ENCODE results near the gene GDF7.

Gene GDF7

DNA sequence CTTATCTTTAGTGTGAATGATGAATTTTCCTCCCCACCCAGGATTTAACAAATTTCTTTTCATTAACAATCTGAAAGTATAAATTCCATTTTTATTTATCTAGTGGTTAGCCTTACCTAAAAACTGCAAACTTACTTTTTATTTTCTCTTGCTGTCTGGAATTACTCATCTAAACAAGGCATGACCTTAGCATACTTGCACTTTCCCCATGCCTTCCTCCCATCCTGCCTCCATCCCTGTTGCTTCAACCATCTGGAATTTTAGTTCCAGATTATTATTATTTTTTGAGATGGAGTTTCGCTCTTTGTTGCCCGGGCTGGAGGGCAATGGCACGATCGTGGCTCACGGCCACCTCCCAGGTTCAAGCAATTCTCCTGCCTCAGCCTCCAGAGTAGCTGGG lies 35.6 kb downstream of the GDF7 start:
- no peak overlapping the region for H3K27ac ChIP-seq (ENCODE audit: low read length)
- TF ChIP-seq, protein P1, sequence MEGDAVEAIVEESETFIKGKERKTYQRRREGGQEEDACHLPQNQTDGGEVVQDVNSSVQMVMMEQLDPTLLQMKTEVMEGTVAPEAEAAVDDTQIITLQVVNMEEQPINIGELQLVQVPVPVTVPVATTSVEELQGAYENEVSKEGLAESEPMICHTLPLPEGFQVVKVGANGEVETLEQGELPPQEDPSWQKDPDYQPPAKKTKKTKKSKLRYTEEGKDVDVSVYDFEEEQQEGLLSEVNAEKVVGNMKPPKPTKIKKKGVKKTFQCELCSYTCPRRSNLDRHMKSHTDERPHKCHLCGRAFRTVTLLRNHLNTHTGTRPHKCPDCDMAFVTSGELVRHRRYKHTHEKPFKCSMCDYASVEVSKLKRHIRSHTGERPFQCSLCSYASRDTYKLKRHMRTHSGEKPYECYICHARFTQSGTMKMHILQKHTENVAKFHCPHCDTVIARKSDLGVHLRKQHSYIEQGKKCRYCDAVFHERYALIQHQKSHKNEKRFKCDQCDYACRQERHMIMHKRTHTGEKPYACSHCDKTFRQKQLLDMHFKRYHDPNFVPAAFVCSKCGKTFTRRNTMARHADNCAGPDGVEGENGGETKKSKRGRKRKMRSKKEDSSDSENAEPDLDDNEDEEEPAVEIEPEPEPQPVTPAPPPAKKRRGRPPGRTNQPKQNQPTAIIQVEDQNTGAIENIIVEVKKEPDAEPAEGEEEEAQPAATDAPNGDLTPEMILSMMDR (IDR thresholded peaks at IDR 0.05; ENCODE audit: borderline replicate concordance, extremely low read depth, low read length, poor library complexity, severe bottlenecking), result no peak
- no peaks in the 10 kb centered on the region for H3K4me1 ChIP-seq (ENCODE audit: insufficient read depth, low read length)
- no peak overlapping the region for H3K9ac ChIP-seq (ENCODE audit: low read depth, low read length)
- no peaks in the 10 kb centered on the region for H3K36me3 ChIP-seq (ENCODE audit: insufficient read depth, low read length)
- no peaks in the 10 kb centered on the region for H4K20me1 ChIP-seq (ENCODE audit: insufficient read depth, low read length)
- DNase-seq (no peak), ATAC-seq (ENCODE audit: insufficient read depth, low read depth) (no peak)
- no peaks in the 10 kb centered on the region for H3K27me3 ChIP-seq (ENCODE audit: insufficient read depth, low read length, poor library complexity)
- H3K4me3 ChIP-seq (ENCODE audit: low read depth in 1 of 2, low read length in 2 of 2), result no peak overlapping the region
- no peak overlapping the region for H3K4me2 ChIP-seq (ENCODE audit: insufficient read depth, low read length)
- no peak overlapping the region for H2AFZ ChIP-seq (ENCODE audit: low read depth, low read length)
- H3K79me2 ChIP-seq (ENCODE audit: insufficient read depth, low read length), result no peaks in the 10 kb centered on the region
- no peaks in the 10 kb centered on the region for H3K9me3 ChIP-seq (ENCODE audit: insufficient read depth, low read length, severe bottlenecking)

DNA sequence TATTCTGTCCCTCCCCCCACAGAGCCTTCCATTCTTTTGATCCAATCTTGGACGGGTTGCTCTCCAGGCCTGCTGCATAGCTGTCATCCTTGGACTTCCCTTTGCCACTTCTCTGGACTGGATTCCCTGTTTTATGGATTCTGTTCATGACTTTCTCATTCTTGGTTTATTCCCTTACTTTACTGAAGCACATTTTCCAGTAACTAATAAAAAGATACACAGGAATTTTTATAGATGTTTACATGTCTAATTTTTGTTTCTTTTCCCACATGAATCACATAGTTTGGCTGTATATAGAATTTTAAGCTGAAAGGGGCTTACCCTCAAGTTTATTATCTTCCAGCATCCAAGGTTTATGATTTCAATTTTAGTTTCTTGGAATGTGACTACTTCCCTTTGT lies 37.9 kb downstream of the GDF7 start:
- Histone ChIP-seq H2AFZ (ENCODE audit: low read depth, low read length) (no peak overlapping the region), H3K4me1 (ENCODE audit: insufficient read depth, low read length) (no peaks in the 10 kb centered on the region), H4K20me1 (ENCODE audit: insufficient read depth, low read length) (no peaks in the 10 kb centered on the region), H3K27me3 (ENCODE audit: insufficient read depth, low read length, poor library complexity) (no peaks in the 10 kb centered on the region), H3K4me3 (ENCODE audit: low read depth in 1 of 2, low read length in 2 of 2) (no peak overlapping the region), H3K4me2 (ENCODE audit: insufficient read depth, low read length) (no peak overlapping the region), H3K9ac (ENCODE audit: low read depth, low read length) (no peak overlapping the region), H3K79me2 (ENCODE audit: insufficient read depth, low read length) (no peaks in the 10 kb centered on the region), H3K9me3 (ENCODE audit: insufficient read depth, low read length, severe bottlenecking) (no peaks in the 10 kb centered on the region), H3K36me3 (ENCODE audit: insufficient read depth, low read length) (no peaks in the 10 kb centered on the region), H3K27ac (ENCODE audit: low read length) (no peak overlapping the region)
- DNase-seq (no peak), ATAC-seq (ENCODE audit: insufficient read depth, low read depth) (no peak)
- TF ChIP-seq, protein P1 (IDR thresholded peaks at IDR 0.05; ENCODE audit: borderline replicate concordance, extremely low read depth, low read length, poor library complexity, severe bottlenecking), result no peak
- TF ChIP-seq EZH2 (IDR thresholded peaks at IDR 0.05; ENCODE audit: borderline replicate concordance, low read depth, low read length, severe bottlenecking), result no peak

DNA sequence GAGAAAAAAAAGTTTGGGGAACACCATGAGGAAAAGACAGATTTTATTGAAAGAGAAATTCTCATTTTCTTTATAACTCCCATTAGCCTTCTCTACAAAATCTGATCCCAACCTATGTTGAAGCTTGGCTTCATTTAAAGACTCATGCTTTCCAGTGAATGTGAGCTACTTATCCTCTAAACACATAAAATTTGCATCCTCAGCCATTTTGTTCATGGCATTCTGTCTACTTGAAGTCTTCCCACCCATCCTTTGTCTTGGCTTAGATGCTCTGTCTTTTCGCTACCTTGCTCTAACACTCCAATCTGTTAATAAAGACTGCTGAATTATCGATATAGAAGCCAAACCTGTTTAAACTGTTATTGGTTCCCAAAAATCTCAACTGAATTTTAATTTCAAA lies 39.3 kb downstream of the GDF7 start:
- ATAC-seq (ENCODE audit: insufficient read depth, low read depth) (no peak), DNase-seq (no peak)
- Histone ChIP-seq H3K4me1 (ENCODE audit: insufficient read depth, low read length) (no peaks in the 10 kb centered on the region), H3K9ac (ENCODE audit: low read depth, low read length) (no peak overlapping the region), H3K4me3 (ENCODE audit: low read depth in 1 of 2, low read length in 2 of 2) (no peak overlapping the region), H3K27ac (ENCODE audit: low read length) (no peak overlapping the region), H3K27me3 (ENCODE audit: insufficient read depth, low read length, poor library complexity) (no peaks in the 10 kb centered on the region), H3K4me2 (ENCODE audit: insufficient read depth, low read length) (no peak overlapping the region), H3K79me2 (ENCODE audit: insufficient read depth, low read length) (no peaks in the 10 kb centered on the region), H3K9me3 (ENCODE audit: insufficient read depth, low read length, severe bottlenecking) (no peaks in the 10 kb centered on the region), H3K36me3 (ENCODE audit: insufficient read depth, low read length) (no peaks in the 10 kb centered on the region), H4K20me1 (ENCODE audit: insufficient read depth, low read length) (no peaks in the 10 kb centered on the region), H2AFZ (ENCODE audit: low read depth, low read length) (no peak overlapping the region)
- no peak for TF ChIP-seq EZH2 (IDR thresholded peaks at IDR 0.05; ENCODE audit: borderline replicate concordance, low read depth, low read length, severe bottlenecking)
- TF ChIP-seq, protein P1 (IDR thresholded peaks at IDR 0.05; ENCODE audit: borderline replicate concordance, extremely low read depth, low read length, poor library complexity, severe bottlenecking), result no peak

DNA sequence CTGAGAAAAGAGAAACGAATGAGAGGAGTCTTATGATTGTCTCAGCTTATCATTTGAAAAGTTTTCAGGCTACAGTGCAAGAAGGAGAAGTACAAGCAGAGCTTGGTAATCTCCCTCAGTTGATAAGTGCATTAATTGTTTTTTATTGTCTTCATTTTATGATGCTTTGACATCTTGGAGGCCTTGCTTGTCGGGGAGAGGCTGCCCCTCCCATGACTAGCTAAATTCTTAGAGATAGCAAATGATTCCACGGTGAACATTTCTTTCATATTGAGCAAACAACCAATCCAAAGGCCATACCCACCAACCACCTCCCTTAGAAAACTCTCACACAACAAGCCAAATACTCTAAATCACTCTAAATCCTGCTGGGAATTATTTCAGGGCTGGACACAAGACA lies 39.8 kb downstream of the GDF7 start:
- Histone ChIP-seq H2AFZ (ENCODE audit: low read depth, low read length) (no peak overlapping the region), H3K4me2 (ENCODE audit: insufficient read depth, low read length) (no peak overlapping the region), H3K79me2 (ENCODE audit: insufficient read depth, low read length) (no peaks in the 10 kb centered on the region), H3K4me1 (ENCODE audit: insufficient read depth, low read length) (no peaks in the 10 kb centered on the region), H3K27me3 (ENCODE audit: insufficient read depth, low read length, poor library complexity) (no peaks in the 10 kb centered on the region), H3K9me3 (ENCODE audit: insufficient read depth, low read length, severe bottlenecking) (no peaks in the 10 kb centered on the region), H3K27ac (ENCODE audit: low read length) (no peak overlapping the region), H3K4me3 (ENCODE audit: low read depth in 1 of 2, low read length in 2 of 2) (no peak overlapping the region), H3K36me3 (ENCODE audit: insufficient read depth, low read length) (no peaks in the 10 kb centered on the region), H4K20me1 (ENCODE audit: insufficient read depth, low read length) (no peaks in the 10 kb centered on the region), H3K9ac (ENCODE audit: low read depth, low read length) (no peak overlapping the region)
- TF ChIP-seq EZH2 (IDR thresholded peaks at IDR 0.05; ENCODE audit: borderline replicate concordance, low read depth, low read length, severe bottlenecking), result no peak
- TF ChIP-seq, protein P1 (IDR thresholded peaks at IDR 0.05; ENCODE audit: borderline replicate concordance, extremely low read depth, low read length, poor library complexity, severe bottlenecking), result no peak
- DNase-seq (no peak), ATAC-seq (ENCODE audit: insufficient read depth, low read depth) (no peak)
